H9 (cell line): ENCODE measurements around the gene BPTF. TPM values are rescaled to one million over a fixed set of nuclear protein-coding genes. Genes with fewer than 3 reads are reported as not detected.
A peak's percentile ranks its signal among the peaks of the same experiment; 100 is the strongest.
"Not testable (repeated sequence)": the region's sequence is repeated elsewhere in the genome, so short reads cannot be mapped to it uniquely, and the experiment has no call there.

Source experiments
- DNase-seq: peaks from one replicate; pipeline ENCODE4 v3.0.0-alpha.2; 2017
- H2AFZ ChIP-seq: one replicate; pipeline ENCODE4 v1.6.1; 2013; ENCODE audit warnings: mild to moderate bottlenecking, low read length, control low read depth, moderate library complexity
- H2AK5ac ChIP-seq: 2 replicates; pipeline ENCODE4 v1.6.1; 2013; ENCODE audit warnings: low read length, control low read depth, mixed read lengths; ENCODE audit not compliant: insufficient read length
- H2BK120ac ChIP-seq: one replicate; pipeline ENCODE4 v1.6.1; 2013; ENCODE audit warnings: low read depth, mild to moderate bottlenecking, low read length, control low read depth, inconsistent platforms; ENCODE audit not compliant: poor library complexity, severe bottlenecking
- H2BK12ac ChIP-seq: 2 replicates; pipeline ENCODE4 v1.6.1; 2013; ENCODE audit warnings: low read length, control low read depth, mixed read lengths, low read depth; ENCODE audit not compliant: insufficient read length
- H2BK15ac ChIP-seq: 2 replicates; pipeline ENCODE4 v1.6.1; 2013; ENCODE audit warnings: low read depth, low read length, control low read depth
- H2BK20ac ChIP-seq: one replicate; pipeline ENCODE4 v1.6.1; 2013; ENCODE audit warnings: low read depth, mild to moderate bottlenecking, low read length, control low read depth, inconsistent platforms; ENCODE audit not compliant: poor library complexity, severe bottlenecking
- H2BK5ac ChIP-seq: 2 replicates; pipeline ENCODE4 v1.6.1; 2013; ENCODE audit warnings: low read length, control low read depth, mixed read lengths; ENCODE audit not compliant: insufficient read length
- H3K14ac ChIP-seq: 2 replicates; pipeline ENCODE4 v1.6.1; 2013; ENCODE audit warnings: low read length, control low read depth; ENCODE audit not compliant: insufficient read depth
- H3K18ac ChIP-seq: 2 replicates; pipeline ENCODE4 v1.6.1; 2013; ENCODE audit warnings: low read depth, mild to moderate bottlenecking, mixed read lengths, low read length, control low read depth; ENCODE audit not compliant: insufficient read length
- H3K23ac ChIP-seq: 2 replicates; pipeline ENCODE4 v1.6.1; 2013; ENCODE audit warnings: low read length, control low read depth, mixed read lengths, low read depth; ENCODE audit not compliant: insufficient read length
- H3K23me2 ChIP-seq: 2 replicates; pipeline ENCODE4 v1.6.1; 2013; ENCODE audit warnings: low read depth, mild to moderate bottlenecking, mixed read lengths, low read length, control low read depth; ENCODE audit not compliant: insufficient read length, poor library complexity, severe bottlenecking
- H3K27ac ChIP-seq: 2 replicates; pipeline ENCODE4 v1.5.1; 2013; ENCODE audit warnings: low read length, control low read depth, mixed read lengths, low read depth; ENCODE audit not compliant: insufficient read length
- H3K27me3 ChIP-seq: 2 replicates; pipeline ENCODE4 v1.6.1; 2013; ENCODE audit warnings: low read length, control low read depth, inconsistent platforms; ENCODE audit not compliant: insufficient read depth
- H3K4ac ChIP-seq: 2 replicates; pipeline ENCODE4 v1.6.1; 2013; ENCODE audit warnings: low read depth, mild to moderate bottlenecking, control low read depth, inconsistent platforms, low read length, moderate library complexity
- H3K4me1 ChIP-seq: 2 replicates; pipeline ENCODE4 v1.6.1; 2013; ENCODE audit warnings: low read length, control low read depth, inconsistent platforms; ENCODE audit not compliant: insufficient read depth
- H3K4me2 ChIP-seq: 2 replicates; pipeline ENCODE4 v1.6.1; 2013; ENCODE audit warnings: low read length, control low read depth, mixed read lengths; ENCODE audit not compliant: insufficient read length, insufficient read depth
- H3K56ac ChIP-seq: 2 replicates; pipeline ENCODE4 v1.6.1; 2013; ENCODE audit warnings: low read depth, mild to moderate bottlenecking, mixed read lengths, low read length, control low read depth; ENCODE audit not compliant: insufficient read length
- H3K79me1 ChIP-seq: 2 replicates; pipeline ENCODE4 v1.6.1; 2013; ENCODE audit warnings: low read depth, mild to moderate bottlenecking, moderate library complexity, low read length, control low read depth, inconsistent platforms; ENCODE audit not compliant: insufficient read depth, poor library complexity, severe bottlenecking
- H3K79me2 ChIP-seq: 2 replicates; pipeline ENCODE4 v1.6.1; 2013; ENCODE audit warnings: low read length, control low read depth, inconsistent platforms; ENCODE audit not compliant: insufficient read depth
- H3K9ac ChIP-seq: 2 replicates; pipeline ENCODE4 v1.6.1; 2013; ENCODE audit warnings: low read length, control low read depth, mixed read lengths; ENCODE audit not compliant: insufficient read length; ENCODE audit errors: extremely low read depth
- H3K9me3 ChIP-seq: one replicate; pipeline ENCODE4 v1.6.1; 2013; ENCODE audit warnings: low read depth, low read length, inconsistent platforms; ENCODE audit not compliant: control insufficient read depth
- H3T11ph ChIP-seq: one replicate; pipeline ENCODE4 v1.6.1; 2013; ENCODE audit warnings: mild to moderate bottlenecking, low read length, control low read depth, inconsistent platforms
- H4K20me1 ChIP-seq: one replicate; pipeline ENCODE4 v1.6.1; 2013; ENCODE audit not compliant: control insufficient read depth, insufficient read length, insufficient read depth
- H4K5ac ChIP-seq: 2 replicates; pipeline ENCODE4 v1.6.1; 2013; ENCODE audit warnings: low read depth, mild to moderate bottlenecking, mixed read lengths, low read length, control low read depth; ENCODE audit not compliant: insufficient read length
- H4K8ac ChIP-seq: replicated peaks from 2 replicates; pipeline ENCODE4 v1.6.1; 2013; ENCODE audit warnings: low read length, control low read depth, mixed read lengths, low read depth; ENCODE audit not compliant: insufficient read length
- H4K91ac ChIP-seq: 2 replicates; pipeline ENCODE4 v1.6.1; 2013; ENCODE audit warnings: low read depth, mild to moderate bottlenecking, moderate library complexity, mixed read lengths, low read length, control low read depth; ENCODE audit not compliant: insufficient read length
- H3K27ac Mint-ChIP-seq, 3 experiments: 2 replicates in 2 of 3; 3 replicates in 1 of 3; pipeline ENCODE4 v1.8.0; 2020 to 2021; ENCODE audit warnings: mixed read lengths in 3 of 3, mild to moderate bottlenecking in 1 of 3, moderate library complexity in 1 of 3
- H3K27me3 Mint-ChIP-seq: 2 replicates; pipeline ENCODE4 v1.8.0; 2021; ENCODE audit warnings: low read depth, mild to moderate bottlenecking, moderate library complexity, mixed read lengths
- H3K36me3 Mint-ChIP-seq, 3 experiments: 2 replicates in 2 of 3; 3 replicates in 1 of 3; pipeline ENCODE4 v1.8.0; 2020 to 2021; ENCODE audit warnings: low read depth in 3 of 3, mixed read lengths in 3 of 3; ENCODE audit not compliant: insufficient read depth in 1 of 3
- H3K4me1 Mint-ChIP-seq, 2 experiments: 2 replicates each; pipeline ENCODE4 v1.8.0; 2020; ENCODE audit warnings: mixed read lengths in 2 of 2
- H3K4me3 Mint-ChIP-seq, 2 experiments: 2 replicates in 1 of 2; 3 replicates in 1 of 2; pipeline ENCODE4 v1.8.0; 2020 to 2021; ENCODE audit warnings: mild to moderate bottlenecking in 2 of 2, mixed read lengths in 2 of 2, moderate library complexity in 1 of 2
- H3K9me3 Mint-ChIP-seq, 2 experiments: 2 replicates in 1 of 2; 3 replicates in 1 of 2; pipeline ENCODE4 v1.8.0; 2020; ENCODE audit warnings: mild to moderate bottlenecking in 2 of 2, mixed read lengths in 2 of 2, moderate library complexity in 1 of 2
- CTCF ChIP-seq: fragments of 200-600 bp; sonication (generic); conservative IDR thresholded peaks from 3 replicates; pipeline ENCODE4 v1.8.0; 2021; ENCODE audit warnings: antibody characterized with exemption, mild to moderate bottlenecking
- WGBS: extraction: QIAGEN DNeasy Blood & Tissue Kit; methylation state at CpG from one replicate; pipeline ENCODE4 v1.1.7; 2013; ENCODE audit warnings: missing lambda C conversion rate, low lambda C conversion rate, mixed read lengths; ENCODE audit not compliant: insufficient read length; ENCODE audit errors: extremely low coverage; 5-methylcytosine and 5-hydroxymethylcytosine counted together
- total RNA-seq: library from RNA; stranded (reverse); gene quantifications from 2 replicates; pipeline ENCODE4 v1.2.1, GENCODE V29; 2021

BPTF gene
- total RNA-seq, 1 experiment from 2014 or later, result 203 TPM

GRCh38 chr17:68020409-68020756 lies 195.1 kb downstream of the BPTF start:
- H2BK15ac ChIP-seq, result no peak overlapping the region
- H4K20me1 ChIP-seq, result no peaks in the 10 kb centered on the region
- peaks cover 2% of the 10 kb centered on the region; the same call in 1 of the 2 replicates for H3K27me3 Mint-ChIP-seq
- WGBS, result no CpG with 5 or more reads among the region's 12 CpGs
- peak overlapping the region; percentile 78 to 84 for H3K4me3 Mint-ChIP-seq
- no peak overlapping the region for H4K91ac ChIP-seq
- no peak for TF ChIP-seq CTCF
- H3T11ph ChIP-seq, result no peak overlapping the region
- H4K5ac ChIP-seq, result no peak overlapping the region
- peak overlapping the region; percentile 57 for H2BK120ac ChIP-seq
- H3K79me1 ChIP-seq, result no peaks in the 10 kb centered on the region
- no peak overlapping the region for H2AK5ac ChIP-seq
- no peak overlapping the region for H2AFZ ChIP-seq
- H3K4me2 ChIP-seq, result peak overlapping the region; percentile 88
- H3K4ac ChIP-seq, result no peak overlapping the region
- H4K8ac ChIP-seq, result no peak overlapping the region
- no peaks in the 10 kb centered on the region; a peak in 1 of 7 replicates for H3K36me3 Mint-ChIP-seq
- H2BK12ac ChIP-seq, result no peak overlapping the region
- H3K9me3 ChIP-seq, result no peaks in the 10 kb centered on the region
- no peak overlapping the region for H2BK20ac ChIP-seq
- peaks cover 0 to 2% of the 10 kb centered on the region in 2 experiments; a peak in 1 of 5 replicates for H3K9me3 Mint-ChIP-seq
- DNase-seq, result no peak
- peak overlapping the region; percentile 80 for H3K18ac ChIP-seq
- peaks cover 6% of the 10 kb centered on the region for H3K23me2 ChIP-seq
- no peaks in the 10 kb centered on the region for H3K79me2 ChIP-seq
- H3K14ac ChIP-seq, result peak overlapping the region; percentile 87; the same call in 1 of the 2 replicates
- H3K4me1 Mint-ChIP-seq, result peaks cover 9 to 15% of the 10 kb centered on the region in 2 experiments
- no peak overlapping the region for H2BK5ac ChIP-seq
- H3K27me3 ChIP-seq, result no peaks in the 10 kb centered on the region
- peak overlapping the region; percentile 73 for H3K27ac ChIP-seq
- H3K4me1 ChIP-seq, result no peaks in the 10 kb centered on the region
- peak overlapping the region; percentile 78 to 98 (median 90) for H3K27ac Mint-ChIP-seq
- H3K23ac ChIP-seq, result no peak overlapping the region
- H3K9ac ChIP-seq, result peak overlapping the region; percentile 86
- H3K56ac ChIP-seq, result no peak overlapping the region

- H3K4me1 ChIP-seq, H3K27me3 Mint-ChIP-seq, H2BK12ac ChIP-seq, H4K91ac ChIP-seq, H3K79me1 ChIP-seq, H2BK20ac ChIP-seq, H2BK15ac ChIP-seq, H2AK5ac ChIP-seq, H4K5ac ChIP-seq, H3K23ac ChIP-seq, H4K8ac ChIP-seq, H3K9me3 ChIP-seq, H3K36me3 Mint-ChIP-seq, H3K14ac ChIP-seq, H3K56ac ChIP-seq, H2AFZ ChIP-seq, H3K9me3 Mint-ChIP-seq, H3K27me3 ChIP-seq, H4K20me1 ChIP-seq, DNase-seq, H2BK5ac ChIP-seq, H3K79me2 ChIP-seq, H3K4ac ChIP-seq, H3T11ph ChIP-seq, H2BK120ac ChIP-seq, H3K23me2 ChIP-seq, H3K18ac ChIP-seq: not testable (repeated sequence)
- H3K27ac Mint-ChIP-seq, result peak overlapping the region; percentile 78 to 98 (median 90); a peak in 5 of 7 replicates
- H3K27ac ChIP-seq, result peak overlapping the region; percentile 73
- peaks cover 11 to 16% of the 10 kb centered on the region in 2 experiments for H3K4me1 Mint-ChIP-seq
- peak overlapping the region; percentile 78 to 84 for H3K4me3 Mint-ChIP-seq
- peak overlapping the region; percentile 86 for H3K9ac ChIP-seq
- H3K4me2 ChIP-seq, result peak overlapping the region; percentile 88
- WGBS, result no CpG with 5 or more reads among the region's 13 CpGs
Measured at GRCh38 chr17:68020791-68021190, 195.5 kb downstream of the BPTF start.
